T-helper 22 cell (primary cell): Measurements from ENCODE around the gene KANK4.

ENCODE experiments used
- DNase-seq: peaks from one replicate; pipeline ENCODE4 v3.0.0-alpha.2; 2020; ENCODE audit warnings: low read depth

The KANK4 gene

GRCh38 chr1:62318756-62319544, at the start of gene KANK4:
KANK4 (minus strand) TSS chr1:62319434; CDS start chr1:62281564, 37,870 bp downstream.
- DNase-seq = no peak

GRCh38 chr1:62368989-62369388, 49.8 kb upstream of the KANK4 start:
- no peak for DNase-seq

- DNase-seq = no peak
Observed at GRCh38 chr1:62367005-62367557, 47.8 kb upstream of the KANK4 start.

GRCh38 chr1:62364721-62365120, 45.5 kb upstream of the KANK4 start:
- no peak for DNase-seq

- DNase-seq = no peak
Observed at GRCh38 chr1:62362926-62363325, 43.7 kb upstream of the KANK4 start.

GRCh38 chr1:62362061-62362917, 43.1 kb upstream of the KANK4 start:
- DNase-seq = no peak

GRCh38 chr1:62361431-62361830, 42.2 kb upstream of the KANK4 start:
- DNase-seq = no peak

- no peak for DNase-seq
Observed at GRCh38 chr1:62358665-62359373, 39.6 kb upstream of the KANK4 start.

GRCh38 chr1:62357916-62358315, 38.7 kb upstream of the KANK4 start:
- no peak for DNase-seq

- DNase-seq = no peak
Observed at GRCh38 chr1:62356257-62356835, 37.1 kb upstream of the KANK4 start.

GRCh38 chr1:62355095-62355494, 35.9 kb upstream of the KANK4 start:
- no peak for DNase-seq

- no peak for DNase-seq
Observed at GRCh38 chr1:62353853-62354252, 34.6 kb upstream of the KANK4 start.

- DNase-seq = no peak
Observed at GRCh38 chr1:62352387-62352786, 33.2 kb upstream of the KANK4 start.

GRCh38 chr1:62349470-62350233, 30.4 kb upstream of the KANK4 start:
- DNase-seq = no peak

- DNase-seq = no peak
Observed at GRCh38 chr1:62346886-62347285, 27.7 kb upstream of the KANK4 start.

- no peak for DNase-seq
Observed at GRCh38 chr1:62343911-62344310, 24.7 kb upstream of the KANK4 start.

GRCh38 chr1:62342270-62342669, 23.0 kb upstream of the KANK4 start:
- DNase-seq = no peak

GRCh38 chr1:62341615-62342014, 22.4 kb upstream of the KANK4 start:
- no peak for DNase-seq

GRCh38 chr1:62341089-62341488, 21.9 kb upstream of the KANK4 start:
- no peak for DNase-seq

GRCh38 chr1:62337706-62338631, 18.7 kb upstream of the KANK4 start:
- no peak for DNase-seq
